Measurements from ENCODE around the gene ZNF443. TPM values are rescaled to one million over a fixed set of nuclear protein-coding genes. Genes with fewer than 3 reads are reported as not detected.
"Not testable (repeated sequence)": the region's sequence is repeated elsewhere in the genome, so short reads cannot be mapped to it uniquely, and the experiment has no call there.

The ZNF443 gene
- 10.9 TPM for total RNA-seq

DNA sequence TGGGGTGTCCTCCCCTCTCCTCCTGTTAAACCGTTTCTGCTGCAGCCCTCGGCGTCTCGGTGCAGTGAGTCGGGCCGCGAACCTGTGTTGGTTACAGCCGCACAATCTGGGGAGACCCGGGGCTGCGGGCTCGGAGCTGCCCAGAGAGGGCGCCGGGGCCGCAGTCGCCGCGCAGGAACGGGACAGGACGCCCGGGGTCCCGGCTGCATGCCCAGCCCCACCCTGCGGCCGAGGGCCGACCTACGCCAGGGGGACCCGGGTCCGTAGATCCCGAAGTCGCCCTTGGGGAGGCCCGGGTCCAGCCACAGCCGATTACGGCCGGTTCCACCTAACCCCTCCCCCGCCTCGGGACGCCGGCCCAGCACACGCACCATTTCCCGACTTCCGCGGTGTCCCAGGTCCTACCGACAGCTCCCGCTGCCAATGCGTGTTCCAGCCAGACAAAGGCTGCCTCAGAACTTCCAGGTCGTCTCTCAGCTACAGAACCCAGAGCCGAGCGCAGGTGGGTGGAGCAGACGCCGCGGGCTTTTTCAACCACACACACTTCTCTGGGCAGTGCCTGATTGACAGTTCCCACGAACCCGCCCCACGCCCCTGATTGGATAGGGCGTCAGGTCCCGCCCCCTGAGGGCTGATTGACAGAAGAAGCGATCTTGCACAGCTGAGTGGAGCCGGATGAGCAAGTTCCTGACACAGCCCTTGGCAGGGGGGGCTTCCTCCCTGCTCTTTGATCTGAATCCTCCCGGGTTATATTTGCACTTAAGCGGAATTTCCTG, at the start of gene ZNF443:
ZNF443 (minus strand) TSS at position 481 of the 776 bp plus-strand sequence; CDS start at position 374, 107 bp downstream.
- peak; percentile 100 for DNase-seq (ENCODE audit: low spot score)

DNA sequence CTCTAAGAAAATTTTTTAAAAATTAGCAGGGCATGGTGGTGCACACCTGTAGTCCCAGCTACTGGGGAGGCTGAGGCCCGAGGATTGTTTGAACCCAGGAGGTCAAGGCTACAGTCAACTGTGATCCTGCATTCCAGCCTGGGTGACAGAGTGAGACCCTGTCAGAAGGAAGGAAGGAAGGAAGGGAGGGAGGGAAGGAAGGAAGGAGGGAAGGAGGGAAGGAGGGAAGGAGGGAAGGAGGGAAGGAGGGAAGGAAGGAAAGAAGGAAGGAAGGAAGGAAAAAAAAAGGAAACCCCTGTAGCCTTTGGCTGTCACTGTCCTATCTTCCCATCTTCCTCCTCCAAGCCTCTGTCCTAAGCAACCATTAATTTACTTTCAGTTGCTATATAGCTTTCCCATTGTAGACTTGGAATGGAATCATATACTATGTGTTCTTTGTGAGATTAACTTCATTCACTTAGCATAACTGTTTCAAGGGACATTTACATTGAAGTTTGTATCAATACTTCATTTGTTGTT, 45.5 kb upstream of the ZNF443 start:
- not testable (repeated sequence) for DNase-seq (ENCODE audit: low spot score)

DNA sequence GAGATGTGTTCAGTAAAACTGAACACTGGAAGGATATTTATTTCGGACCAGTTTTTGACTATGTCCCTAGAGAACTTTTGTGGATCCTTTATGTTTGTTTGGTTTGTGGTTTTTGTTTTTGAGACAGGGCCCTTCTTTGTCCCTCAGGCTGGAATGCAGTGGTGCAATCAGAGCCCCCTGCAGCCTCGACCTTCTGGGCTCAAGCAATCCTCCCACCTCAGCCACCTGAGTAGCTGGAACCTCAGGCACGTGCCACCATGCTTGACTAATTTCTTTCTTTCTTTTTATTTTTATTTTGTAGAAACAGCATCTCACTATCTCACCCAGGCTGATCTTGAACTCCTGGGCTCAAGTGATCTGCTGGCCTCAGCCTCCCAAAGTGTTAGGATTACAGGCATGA, 44.8 kb upstream of the ZNF443 start:
- no peak for DNase-seq (ENCODE audit: low spot score)

DNA sequence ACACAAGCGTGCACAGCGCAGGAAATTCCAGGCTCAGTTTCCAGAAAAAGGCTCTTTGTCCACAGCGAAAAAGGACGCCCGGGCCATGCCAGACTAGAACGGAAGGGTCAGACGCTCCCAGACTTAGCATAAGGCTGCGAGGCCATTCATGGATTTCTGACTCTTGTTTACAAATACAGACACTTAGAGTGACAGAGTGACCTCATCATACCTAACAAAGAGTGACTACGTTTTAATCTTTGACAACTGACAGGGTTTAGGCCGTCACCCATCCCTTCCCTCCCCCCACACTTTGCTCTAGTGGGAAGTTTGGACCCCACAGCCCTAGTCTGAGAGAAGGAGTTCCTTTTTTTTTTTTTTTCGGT, 44.2 kb upstream of the ZNF443 start:
- DNase-seq (ENCODE audit: low spot score), result no peak

DNA sequence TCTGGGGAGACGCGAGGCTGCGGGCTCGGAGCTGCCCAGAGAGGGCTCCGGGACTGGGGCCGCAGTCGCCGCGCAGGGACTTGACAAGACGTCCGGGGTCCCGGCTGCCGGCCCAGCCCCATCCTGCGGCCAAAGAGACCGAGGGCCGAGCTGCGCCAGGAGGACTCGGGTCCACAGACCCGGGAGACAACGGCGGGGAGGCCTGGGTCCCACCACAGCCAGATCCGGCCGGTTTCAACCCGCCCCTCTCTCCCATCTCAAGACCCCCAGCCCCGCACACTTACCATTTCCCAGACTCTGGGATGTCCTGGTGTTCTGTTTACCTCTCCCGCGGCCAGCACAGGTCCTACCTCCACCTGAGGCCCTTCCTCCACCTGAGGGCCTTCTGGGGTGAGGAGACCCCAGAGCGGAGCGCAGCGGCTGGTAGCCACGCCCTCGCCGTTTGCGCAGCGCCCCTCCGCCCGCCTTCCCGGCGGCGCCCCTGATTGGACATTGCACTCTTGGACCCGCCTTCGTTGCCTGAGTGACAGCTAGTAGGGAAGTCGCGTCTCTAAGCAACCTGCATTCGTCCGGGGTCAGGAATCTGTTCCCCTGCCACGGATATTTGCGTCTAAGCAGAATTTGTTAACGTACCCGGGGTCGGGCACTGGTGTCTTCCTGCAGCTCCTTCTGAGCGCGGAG, 43.7 kb upstream of the ZNF443 start, which contains the start of gene ZNF709:
ZNF709 (minus strand) TSS at position 446 of the 681 bp plus-strand sequence; CDS start at position 287, 159 bp downstream.
- DNase-seq (ENCODE audit: low spot score), result peak; percentile 93

DNA sequence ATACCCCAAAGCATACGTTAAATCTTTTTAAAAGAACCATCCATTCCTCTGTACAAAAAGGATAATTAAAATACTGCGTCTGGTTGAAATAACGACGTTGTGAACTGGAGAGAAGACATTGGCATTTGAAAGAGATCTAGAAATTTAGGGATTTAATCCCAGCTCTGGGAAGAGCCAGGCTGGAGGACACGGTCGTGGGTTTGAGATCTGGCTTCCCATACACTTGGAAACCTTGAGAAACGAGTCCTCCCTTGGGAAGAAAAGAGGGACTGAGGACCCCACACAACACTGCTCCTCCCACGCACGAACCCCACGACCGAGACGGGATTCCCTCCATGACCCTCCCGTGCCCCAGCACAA, 43.2 kb upstream of the ZNF443 start:
- DNase-seq (ENCODE audit: low spot score), result no peak

DNA sequence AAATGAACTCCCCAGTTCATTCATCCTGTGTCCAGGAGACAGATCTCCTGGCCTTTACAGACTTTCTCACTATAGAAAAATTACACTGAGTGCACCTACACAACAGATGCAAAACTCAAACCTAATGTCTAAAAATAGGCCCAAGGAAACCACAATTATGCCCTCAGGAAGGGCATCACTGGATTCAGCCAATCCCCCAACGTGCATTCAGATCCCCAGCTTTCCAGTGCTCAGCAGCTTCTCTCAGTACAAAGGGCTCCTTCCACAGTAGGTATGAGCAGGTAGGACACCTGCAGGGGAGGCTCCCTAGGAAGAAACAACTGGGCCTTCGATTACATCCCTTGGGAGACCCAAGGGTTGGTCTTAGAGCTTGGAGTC, 41.7 kb upstream of the ZNF443 start:
- DNase-seq (ENCODE audit: low spot score), result no peak

DNA sequence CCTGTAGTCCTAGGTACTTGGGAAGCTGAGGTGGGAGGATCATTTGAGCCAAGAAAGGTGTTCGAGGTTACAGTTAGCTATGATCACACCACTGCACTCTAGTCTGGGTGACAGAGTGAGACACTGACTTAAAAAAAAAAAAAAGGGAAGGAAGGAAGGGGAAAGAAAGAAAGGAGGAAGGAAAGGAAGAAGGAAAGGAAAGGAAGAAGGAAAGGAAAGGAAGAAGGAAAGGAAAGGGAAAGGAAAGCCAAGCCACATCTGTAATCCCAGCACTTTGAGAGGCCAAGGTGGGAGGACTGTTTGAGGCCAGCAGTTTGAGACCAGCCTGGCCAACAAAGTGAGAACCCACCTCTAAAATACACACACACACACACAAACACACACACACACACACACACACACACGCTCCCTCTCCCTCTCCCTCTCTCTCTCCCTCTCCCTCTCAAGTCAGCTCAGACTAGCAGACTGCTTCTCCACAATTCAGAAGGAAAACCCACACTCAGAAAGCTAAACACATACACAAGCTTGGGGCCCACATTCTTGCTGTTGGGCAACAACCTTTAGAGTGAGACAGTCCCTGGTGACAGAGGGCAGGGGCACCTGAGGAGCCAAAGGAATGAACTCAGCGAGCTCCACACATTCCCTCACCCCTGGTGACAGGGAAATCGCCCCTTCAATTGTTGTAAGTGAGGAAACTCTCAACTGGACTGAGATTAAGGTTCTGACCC, 41.1 kb upstream of the ZNF443 start:
- DNase-seq (ENCODE audit: low spot score), result no peak

DNA sequence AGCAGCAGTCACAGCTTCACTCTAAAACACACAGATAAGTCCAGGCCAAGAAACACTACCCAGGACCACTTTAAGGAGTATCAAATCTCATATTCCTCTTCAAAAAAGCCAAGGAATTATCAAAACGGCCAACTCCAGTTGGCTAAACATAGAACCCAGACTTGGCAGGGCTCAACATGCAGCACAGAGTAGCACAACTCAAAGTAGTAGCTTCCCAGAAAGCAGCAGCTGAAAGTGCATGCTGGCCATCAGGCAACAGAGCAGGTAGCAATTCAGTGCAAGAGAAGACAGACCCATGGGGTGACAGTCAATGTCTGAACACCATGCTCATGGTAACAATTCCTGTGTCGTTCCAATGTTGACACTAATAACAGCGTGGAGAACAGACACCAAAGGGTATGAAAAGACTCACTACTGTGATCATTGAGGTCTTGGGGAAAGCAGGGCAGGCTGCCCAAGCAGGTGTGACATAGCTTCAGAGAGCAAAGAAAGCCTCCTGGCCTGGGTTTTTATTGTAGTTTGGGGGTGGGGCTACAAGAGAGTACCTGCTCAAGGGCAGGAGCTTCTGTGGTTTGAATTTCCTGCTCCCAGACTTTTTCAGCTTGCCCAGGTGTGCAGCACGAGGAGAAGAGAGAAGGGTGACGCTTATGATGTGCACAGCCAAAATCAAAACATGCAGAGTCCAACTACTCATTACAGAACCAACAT, 37.6 kb upstream of the ZNF443 start:
- no peak for DNase-seq (ENCODE audit: low spot score)

DNA sequence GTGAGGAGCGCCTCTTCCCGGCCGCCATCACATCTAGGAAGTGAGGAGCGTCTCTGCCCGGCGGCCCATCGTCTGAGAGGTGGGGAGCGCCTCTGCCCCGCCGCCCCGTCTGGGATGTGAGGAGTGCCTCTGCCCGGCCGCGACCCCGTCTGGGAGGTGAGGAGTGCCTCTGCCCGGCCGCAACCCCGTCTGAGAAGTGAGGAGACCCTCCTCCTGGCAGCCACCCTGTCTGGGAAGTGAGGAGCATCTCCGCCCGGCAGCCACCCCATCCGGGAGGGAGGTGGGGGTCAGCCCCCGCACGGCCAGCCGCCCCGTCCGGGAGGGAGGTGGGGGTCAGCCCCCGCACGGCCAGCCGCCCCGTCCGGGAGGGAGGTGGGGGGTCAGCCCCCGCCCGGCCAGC, 26.8 kb upstream of the ZNF443 start:
- not testable (repeated sequence) for DNase-seq (ENCODE audit: low spot score)

DNA sequence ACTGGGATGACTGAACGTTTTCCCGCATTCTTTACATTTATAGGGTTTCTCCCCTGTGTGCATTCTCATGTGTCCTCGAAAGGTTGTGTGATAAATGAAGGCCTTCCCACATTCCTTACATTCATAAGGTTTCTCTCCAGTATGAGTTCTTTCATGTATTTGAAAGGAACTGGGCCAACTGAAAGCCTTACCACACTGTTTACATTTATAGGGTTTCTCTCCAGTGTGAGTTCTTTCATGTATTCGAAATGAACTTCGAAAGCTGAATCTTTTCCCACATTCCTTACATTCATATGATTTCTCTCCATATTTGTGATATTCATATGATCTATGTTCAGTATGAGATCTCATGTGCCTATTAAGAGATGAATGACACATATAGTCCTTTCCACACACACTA, 24.4 kb upstream of the ZNF443 start:
- no peak for DNase-seq (ENCODE audit: low spot score)

DNA sequence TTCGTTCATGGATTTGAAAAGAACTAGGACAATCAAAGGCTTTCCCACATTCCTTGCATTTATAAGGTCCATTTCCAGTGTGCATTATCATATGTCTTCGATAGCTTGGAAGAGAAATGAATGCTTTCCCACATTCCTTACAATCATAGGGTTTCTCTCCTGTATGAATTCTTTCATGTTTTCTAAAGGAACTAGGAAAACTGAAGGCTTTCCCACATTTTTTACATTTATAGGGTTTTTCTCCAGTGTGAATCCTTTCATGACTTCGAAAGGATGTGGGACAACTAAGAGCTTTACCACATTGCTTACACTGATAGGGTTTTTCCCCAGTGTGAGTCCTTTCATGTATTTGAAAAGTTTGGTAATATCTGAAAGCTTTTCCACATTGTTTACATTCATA, 23.9 kb upstream of the ZNF443 start:
- DNase-seq (ENCODE audit: low spot score), result no peak

DNA sequence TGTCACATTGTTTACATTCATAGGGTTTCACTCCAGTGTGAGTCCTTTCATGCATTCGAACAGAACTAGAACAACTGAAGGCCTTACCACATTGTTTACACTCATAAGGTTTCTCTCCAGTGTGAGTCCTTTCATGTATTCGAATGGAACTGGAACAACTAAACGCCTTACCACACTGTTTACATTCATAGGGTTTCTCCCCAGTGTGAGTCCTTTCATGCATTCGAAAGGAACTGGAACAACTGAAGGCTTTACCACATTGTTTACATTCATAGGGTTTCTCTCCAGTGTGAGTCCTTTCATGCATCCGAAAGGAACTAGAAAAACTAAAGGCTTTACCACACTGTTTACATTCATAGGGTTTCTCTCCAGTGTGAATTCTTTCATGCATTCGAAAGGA, 23.3 kb upstream of the ZNF443 start:
- DNase-seq (ENCODE audit: low spot score), result not testable (repeated sequence)

DNA sequence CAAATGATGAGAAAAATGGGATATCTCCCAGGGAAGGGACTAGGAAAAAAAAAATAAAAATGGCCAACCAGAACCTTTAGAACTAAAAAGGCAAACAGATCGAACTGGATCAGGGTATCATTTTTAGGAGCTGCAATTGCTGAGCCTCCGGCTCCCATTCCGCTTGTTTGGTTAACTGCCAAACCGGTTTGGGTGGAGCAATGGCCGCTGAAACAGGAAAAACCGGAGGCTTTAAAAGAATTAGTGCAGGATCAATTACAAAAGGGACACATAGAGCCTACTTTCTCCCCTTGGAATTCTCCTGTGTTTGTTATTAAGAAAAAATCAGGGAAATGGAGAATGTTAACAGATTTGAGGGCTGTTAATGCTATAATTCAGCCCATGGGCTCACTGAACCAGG, 12.7 kb upstream of the ZNF443 start:
- DNase-seq (ENCODE audit: low spot score), result peak; percentile 75

DNA sequence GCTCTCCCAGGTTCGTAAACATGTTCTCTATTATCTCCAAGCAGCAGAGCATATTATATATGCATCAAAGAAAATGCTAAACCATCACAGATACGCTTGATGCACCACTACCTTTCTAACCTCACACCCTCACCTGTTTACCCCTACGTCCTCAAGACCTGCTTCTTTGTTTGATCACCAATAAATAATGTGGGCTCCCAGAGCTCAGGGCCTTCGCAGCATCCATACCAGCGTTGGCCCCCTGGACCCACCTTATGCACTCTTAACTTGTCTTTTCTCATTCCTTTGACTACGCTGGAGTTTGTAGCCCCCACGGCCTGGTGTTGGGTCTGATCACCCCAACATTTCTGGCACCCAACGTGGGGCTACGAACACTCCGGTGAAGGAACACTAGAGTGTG, 10.0 kb upstream of the ZNF443 start:
- no peak for DNase-seq (ENCODE audit: low spot score)

DNA sequence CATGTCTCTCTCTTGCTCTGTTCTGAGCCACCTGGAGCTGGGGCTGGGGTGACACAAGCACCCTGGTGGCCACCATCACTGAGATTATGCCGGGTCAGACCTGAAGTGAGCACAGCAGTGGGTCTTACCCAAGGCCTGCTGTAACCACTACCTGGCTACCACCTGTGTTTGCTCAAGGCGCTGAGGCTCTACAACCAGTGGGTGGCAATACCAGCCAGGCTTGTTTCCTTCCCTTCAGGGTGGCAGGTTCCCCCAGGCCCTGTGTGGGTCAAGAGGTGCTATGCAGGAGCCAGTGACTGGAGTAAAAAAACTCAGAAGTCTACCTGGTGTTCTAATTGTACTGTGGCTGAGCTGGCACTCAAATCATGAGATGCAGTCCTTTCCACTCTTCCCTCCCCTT, 8.0 kb upstream of the ZNF443 start:
- no peak for DNase-seq (ENCODE audit: low spot score)

DNA sequence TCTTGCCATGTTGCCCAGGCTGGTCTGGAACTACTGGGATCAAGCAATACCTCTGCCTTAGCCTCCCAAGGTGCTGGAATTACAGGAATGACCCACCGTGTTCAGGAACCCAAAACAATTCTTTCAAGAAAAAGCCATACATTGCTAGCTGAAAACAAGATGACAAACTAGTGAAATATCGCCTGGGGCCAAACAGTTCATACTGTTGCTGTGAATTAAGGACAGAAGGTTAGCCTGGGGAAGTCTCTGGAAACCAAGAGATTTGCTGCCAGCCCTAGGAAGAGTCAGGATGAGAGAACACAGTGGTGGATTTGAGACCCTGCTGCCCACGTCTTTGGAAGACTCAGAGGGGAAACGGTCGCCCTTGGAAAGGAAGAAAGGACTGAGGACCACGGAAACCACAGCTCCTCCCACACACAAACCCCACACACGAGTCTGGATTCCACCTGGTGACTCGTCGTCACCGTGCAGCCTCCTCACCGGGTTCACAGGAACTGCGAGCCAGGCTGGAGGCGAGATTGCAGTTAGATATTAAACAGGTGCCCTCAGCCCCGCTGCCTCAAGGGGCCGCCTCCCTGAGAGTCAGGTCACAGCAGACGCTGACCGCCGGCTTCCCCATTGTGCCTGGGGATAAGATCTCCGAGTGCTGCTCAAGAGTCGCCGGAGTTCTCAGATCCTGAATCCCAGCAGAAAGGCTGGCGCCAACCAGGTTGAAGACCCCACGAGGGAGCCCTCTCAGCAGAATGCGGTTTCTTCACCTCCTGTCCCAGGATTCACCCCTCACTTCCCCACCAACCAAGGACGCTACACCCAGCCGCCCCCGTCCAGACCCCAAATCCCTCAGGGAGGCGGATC, 908 bp downstream of the ZNF443 start:
- not testable (repeated sequence) for DNase-seq (ENCODE audit: low spot score)

DNA sequence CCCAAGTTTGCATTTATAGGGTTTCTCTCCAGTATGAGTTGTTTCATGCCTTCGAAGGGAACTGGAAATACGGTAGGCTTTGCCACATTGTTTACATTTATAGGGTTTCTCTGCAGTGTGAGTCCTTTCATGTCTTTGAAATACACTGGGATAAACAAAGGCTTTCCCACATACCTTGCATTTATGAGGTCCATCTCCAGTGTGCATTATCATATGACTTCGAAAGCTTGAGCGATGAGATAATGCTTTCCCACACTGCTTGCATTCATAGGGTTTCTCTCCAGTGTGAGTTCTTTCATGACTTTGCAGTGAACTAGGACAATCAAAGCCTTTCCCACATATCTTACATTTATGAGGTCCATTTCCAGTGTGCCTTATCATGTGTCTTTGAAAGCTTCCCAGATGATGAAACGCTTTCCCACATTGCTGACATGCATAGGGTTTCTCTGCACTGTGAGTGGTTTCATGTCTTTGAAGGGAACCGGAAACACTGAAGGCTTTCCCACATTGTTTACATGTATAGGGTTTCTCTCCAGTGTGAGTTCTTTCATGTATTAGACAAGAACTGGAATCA, 10.0 kb downstream of the ZNF443 start:
- DNase-seq (ENCODE audit: low spot score), result not testable (repeated sequence)

DNA sequence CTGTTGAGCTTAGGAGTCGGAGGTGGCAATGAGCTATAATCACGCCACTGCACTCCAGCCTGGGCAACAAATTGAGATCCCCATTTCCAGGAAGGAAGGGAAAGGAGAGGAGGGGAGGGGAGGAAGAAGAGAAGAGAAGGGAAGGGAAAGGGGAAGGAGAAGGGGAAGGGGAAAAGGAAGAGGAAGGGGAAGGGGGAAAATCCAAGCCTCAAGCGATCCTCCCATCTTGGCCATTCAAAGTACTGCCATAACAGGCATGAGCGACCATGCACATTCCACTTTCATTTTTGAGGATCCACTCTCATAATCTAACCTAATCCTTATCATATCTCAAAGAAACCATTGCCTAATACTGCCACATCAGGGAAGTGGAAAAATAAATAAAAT, 14.9 kb downstream of the ZNF443 start:
- DNase-seq (ENCODE audit: low spot score), result no peak

DNA sequence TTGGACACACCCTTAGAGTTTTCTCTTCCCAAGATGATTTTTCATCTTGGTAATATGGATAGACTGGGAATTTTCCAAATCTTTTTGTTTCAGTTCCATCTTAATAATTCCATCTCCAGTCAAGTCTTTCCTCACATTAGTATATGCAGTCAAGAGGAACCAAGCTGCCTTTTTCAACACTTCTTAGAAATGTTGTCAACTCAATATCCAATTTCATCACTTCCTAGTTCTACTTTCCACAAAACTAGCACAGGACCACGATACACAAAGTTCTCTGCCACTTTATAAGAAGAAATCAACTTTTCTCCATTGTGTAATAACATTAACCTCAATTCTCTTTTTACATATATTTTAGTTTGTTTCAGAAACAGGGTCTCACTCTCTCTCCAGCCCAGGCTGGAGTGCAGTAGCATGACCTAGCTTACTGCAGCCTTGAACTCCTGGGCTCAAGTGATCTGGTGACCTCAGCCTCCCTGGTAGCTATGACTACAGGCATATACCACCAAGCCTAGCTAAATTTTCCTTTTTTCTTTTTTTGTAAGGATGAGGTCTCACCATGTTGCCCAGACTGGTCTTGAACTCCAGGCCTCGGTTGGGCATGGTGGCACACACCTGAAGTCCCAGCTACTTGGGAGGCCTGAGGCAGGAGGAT, 15.5 kb downstream of the ZNF443 start:
- DNase-seq (ENCODE audit: low spot score), result no peak

Data from ureter (tissue), 1 donor.